ENCODE data around the gene CTNND2.

The CTNND2 gene

DNA sequence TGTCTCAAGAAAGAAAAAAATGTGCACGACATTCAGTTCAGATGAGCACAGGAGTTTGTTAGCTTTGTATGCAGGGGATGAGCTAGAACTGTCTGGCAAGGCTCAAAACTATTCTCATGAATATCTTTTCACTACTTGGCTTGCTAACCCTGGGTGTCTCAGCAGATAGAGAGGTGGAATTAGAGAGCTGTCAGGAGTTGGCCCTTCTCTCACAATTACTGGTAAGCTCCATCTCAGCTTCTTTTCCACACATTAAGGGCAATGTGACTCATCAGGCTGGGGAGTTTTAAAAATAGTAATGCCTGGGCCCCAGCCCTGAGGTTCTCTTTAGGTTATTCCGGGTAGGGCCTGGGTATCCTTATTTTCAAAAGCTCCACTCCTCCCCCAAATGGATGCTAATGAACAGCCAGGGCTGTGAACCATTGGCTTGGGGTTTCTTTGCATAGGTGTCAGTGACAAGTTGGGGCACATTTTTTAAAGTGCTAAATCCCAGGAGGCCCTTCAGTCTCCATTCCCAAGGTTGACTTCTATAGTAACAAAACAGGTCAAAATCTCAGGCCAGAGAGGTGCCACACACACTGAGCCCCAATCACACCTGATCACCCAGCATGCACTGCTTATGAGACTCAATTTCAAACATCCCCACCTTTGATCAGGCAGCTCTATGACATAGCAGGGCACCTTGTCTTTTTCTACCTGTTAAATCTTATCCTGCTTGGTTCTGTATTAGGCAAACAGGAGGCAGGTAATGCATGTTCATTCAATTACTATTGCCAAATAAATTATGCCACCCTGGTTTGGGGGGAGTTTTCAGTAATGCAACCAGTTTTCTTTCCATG is 903.5 kb downstream of the CTNND2 start:
- no peak for DNase-seq

- no peak for DNase-seq
Measured at GRCh38 chr5:10999714-11000113, 904.5 kb downstream of the CTNND2 start.

DNA sequence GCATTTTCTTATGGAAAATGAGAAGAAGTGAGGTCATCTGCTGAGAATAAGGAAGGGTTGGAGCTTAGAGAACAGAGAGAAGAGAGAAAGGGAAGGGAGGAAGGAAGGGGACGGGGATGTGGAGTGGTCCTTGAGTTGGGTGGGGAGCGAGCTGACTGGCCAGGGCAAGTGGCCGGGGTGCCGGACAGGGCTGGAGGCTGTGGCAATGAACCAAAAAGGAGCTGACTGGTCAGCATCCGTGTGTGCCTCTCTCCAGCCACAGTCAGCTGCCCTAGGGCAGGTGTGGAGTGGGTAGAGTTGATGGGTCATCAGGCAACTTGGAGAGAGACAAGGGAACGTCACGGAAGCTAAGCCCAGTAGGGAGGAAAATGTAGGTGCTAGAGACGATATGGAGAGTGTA is 908.4 kb downstream of the CTNND2 start:
- DNase-seq, result no peak

GRCh38 chr5:10994091-10994986 is 909.9 kb downstream of the CTNND2 start:
- no peak for DNase-seq

DNA sequence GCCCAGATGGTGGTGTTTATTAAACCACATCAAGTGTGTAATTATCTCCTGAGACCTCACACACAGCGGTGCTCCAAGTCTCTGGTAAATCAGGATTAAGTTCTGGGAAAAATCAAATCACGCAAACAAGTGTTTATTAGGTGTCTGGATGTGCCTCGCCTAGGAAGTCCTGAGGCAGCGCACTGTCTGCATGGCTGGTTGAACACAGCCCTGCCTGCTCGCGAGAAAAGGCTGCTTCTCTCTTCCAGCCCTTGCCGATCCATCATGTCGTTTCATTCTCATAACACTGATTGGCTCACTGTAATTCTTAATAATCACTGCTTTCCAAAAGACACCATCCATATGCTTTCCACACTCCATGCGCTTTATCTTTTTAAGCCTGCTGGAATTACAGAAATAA is 913.6 kb downstream of the CTNND2 start:
- DNase-seq, result no peak

DNA sequence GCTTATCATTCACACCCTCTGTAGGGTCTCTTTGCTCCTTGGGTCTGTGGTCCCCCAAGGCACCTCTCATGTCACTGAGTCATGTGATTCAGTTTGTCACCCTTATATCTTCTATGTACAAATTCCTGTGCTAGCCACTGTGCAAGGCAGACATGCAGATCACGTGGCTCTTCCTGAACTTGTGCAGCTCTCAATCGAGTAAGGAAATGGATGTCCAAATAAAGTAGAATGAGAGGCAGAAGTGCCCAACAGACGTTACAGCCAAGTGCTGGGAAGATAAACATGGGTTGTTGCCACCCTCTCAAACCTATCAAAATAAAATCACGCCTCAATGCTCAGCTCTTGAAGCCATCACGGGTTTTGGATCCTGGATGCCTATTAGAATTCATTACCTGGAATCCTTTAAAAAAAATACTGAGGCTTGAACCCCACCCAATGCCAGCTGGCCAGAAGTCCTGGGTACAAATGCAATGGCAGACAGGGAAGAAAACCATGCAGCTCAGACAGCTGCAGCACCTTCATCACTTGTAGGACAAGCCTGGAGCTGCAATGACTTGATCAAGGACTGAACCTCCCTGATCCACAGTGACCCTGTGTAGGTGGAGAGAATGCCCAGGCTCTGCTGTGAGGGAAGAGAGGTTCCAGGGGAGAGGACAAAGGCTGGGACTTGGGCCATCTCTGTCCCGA is 914.5 kb downstream of the CTNND2 start:
- DNase-seq, result no peak

DNA sequence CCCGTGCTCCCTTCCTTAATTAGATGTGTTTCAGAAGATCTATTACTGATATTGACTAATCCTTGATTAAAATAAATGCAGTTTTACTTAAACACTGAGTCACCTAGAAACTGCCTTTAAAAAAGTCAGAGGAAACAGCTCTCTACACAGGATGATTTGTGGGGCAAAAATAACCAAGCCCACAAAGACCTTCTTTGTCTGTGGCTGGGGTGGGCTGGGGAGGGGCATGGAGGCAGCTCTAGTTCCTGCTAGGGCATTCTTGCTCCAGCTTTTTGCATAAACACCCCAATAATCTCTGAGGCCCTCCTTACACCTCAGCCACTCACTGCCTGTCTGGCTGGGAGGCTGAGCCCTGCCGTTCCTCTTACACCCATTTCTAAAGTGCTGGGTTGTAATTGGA is 915.6 kb downstream of the CTNND2 start:
- DNase-seq, result no peak

DNA sequence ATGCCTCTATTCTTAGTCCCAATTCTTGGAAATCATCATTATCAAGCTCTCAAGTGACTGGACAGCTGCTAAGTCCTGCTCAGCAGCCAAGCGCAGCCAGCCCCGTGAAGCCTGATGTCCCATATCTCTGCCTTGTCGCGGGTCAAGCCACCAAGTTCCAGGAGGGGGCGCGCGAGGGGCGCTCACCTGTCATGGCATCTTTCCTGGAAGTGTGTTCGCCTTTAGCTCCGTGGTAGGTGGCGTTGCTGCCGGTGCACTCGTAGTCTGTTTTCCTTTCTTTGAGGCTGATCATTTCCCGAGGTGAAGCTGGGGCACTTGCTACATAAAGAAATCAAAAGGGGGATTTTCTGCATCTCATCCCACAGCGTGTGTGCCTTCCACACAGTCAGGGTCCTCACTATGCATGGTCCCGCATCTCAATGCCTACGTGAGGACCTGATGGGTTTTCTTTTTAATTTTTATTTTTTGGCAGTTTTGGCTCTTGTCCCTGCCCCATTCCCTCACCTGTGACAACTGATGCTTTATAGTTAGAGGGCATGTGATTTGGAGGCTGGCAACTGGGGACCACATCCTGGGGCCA is 916.2 kb downstream of the CTNND2 start:
- peak; percentile 24 to 45 (median 42) for DNase-seq

GRCh38 chr5:10987276-10987924 is 916.8 kb downstream of the CTNND2 start:
- no peak for DNase-seq

- no peak for DNase-seq
Measured at GRCh38 chr5:10985721-10986110, 918.5 kb downstream of the CTNND2 start.

- no peak for DNase-seq
Measured at GRCh38 chr5:10985091-10985720, 919.0 kb downstream of the CTNND2 start.

DNA sequence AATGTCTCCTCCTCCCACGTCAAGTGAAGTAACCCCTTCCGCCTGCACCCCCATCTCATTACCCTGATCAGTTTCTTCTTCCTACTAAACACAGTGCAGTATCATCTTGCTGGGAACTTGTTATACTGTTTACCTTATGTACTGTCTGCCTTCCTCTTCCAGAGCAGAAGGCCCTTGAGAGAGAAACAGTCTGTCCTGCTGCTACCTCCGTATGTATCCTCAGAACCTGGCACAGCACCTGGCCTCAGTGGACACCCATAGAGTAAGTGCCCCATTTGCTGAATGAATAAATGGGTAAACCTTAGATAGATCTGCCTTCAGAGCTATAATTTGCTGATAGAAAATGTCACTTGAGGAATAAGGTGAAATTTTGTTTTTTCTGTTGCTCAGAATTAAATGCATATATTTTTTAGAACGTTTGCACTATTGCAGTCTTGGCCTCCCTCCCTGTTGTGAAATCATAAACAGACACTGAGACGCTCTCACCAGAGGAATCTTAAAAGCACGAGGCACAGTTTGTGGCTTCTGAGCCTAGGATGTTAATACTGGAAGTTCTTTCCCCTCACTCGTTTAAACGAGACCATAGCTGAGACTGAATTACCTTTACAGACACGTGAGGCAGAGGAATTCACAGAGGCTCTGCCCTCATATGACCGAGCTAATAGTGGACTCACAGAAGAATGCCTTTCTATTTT is 920.1 kb downstream of the CTNND2 start:
- no peak for DNase-seq

DNA sequence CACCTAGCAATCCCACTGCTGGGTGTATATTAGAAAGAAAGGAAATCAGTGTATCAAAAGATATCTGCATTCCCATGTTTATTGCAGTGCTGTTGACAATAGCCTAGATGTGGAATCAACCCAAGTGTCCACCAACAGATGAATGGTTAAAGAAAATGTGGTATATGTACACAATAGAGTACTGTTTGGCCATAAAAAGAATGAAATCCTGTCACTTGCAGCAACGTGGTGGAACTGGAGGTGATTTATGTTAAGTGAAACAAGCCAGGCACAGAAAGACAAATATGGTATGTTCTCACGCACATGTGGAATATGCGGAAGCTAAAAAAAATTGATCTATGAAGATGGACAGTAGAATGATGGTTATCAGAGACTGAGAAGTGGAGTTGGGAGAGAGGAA is 921.6 kb downstream of the CTNND2 start:
- no peak for DNase-seq

GRCh38 chr5:10981932-10982331 is 922.3 kb downstream of the CTNND2 start:
- DNase-seq, result no peak

- DNase-seq, result no peak
Measured at GRCh38 chr5:10977011-10977410, 927.2 kb downstream of the CTNND2 start.

DNA sequence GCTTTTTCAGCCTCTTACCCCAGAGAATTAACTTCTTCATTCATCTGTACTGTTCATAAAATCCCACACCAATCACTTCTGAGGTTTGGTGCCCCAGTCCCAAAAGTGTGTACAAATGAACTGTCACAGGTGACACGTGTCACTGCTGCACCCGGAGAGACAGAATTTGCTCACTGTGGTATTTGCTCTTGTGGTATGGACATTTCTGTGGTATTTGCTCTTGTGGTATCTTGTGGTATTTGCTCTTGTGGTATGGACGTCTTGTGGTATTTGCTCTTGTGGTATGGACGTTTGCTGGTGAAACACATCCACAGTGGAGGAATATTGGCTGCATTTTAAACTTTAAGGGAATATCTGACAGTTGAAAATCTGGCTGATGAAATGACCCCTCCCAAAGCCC is 928.3 kb downstream of the CTNND2 start:
- no peak for DNase-seq

DNA sequence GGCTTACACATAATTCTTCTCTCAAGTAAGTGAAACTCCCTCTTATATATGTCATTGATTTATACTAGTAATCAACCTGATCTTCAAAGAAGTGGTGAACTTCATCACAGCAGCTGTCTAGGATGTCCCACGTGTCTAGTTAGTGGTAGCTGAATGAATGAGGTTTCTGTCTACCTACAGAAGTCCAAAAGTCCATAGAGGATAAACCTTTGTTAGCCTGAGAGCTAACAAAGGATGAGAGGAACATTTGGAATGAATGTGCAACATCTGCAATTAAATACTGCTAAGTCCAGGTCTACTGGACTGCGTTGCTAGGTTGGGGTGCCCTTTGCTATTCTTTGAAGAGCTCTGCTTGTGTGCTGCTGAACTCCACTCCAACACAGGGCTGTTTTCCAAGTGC is 929.4 kb downstream of the CTNND2 start:
- DNase-seq, result no peak

- no peak for DNase-seq
Measured at GRCh38 chr5:10973316-10973715, 930.9 kb downstream of the CTNND2 start.

- no peak for DNase-seq
Measured at GRCh38 chr5:10969684-10970180, 934.5 kb downstream of the CTNND2 start.

GRCh38 chr5:10964806-10965205 is 939.4 kb downstream of the CTNND2 start:
- no peak for DNase-seq

- no peak for DNase-seq
Measured at GRCh38 chr5:10958728-10959127, 945.5 kb downstream of the CTNND2 start.

All from activated CD4-positive, CD25-positive, alpha-beta regulatory T cell (primary cell).